ENCODE measurements around the gene CAPN15.
"Not testable (repeated sequence)": the region's sequence is repeated elsewhere in the genome, so short reads cannot be mapped to it uniquely, and the experiment has no call there.

The CAPN15 gene
- 90.6 to 169 (median 131) reads per million in 4 experiments for total RNA-seq

GRCh38 chr16:527015-527903 lies at the start of gene CAPN15:
Gene CAPN15, plus strand, starts transcription at chr16:527712. Its CDS starts 19,127 bp downstream, at chr16:546839.
- peak; percentile 79 for DNase-seq

GRCh38 chr16:478287-478686 lies 49.2 kb upstream of the CAPN15 start:
- not testable (repeated sequence) for DNase-seq

- no peak for DNase-seq
Observed at GRCh38 chr16:482468-483185, 44.9 kb upstream of the CAPN15 start.

GRCh38 chr16:483341-484075 lies 44.0 kb upstream of the CAPN15 start:
- no peak for DNase-seq

- DNase-seq, result no peak
Observed at GRCh38 chr16:489606-490005, 37.9 kb upstream of the CAPN15 start.

- DNase-seq, result no peak
Observed at GRCh38 chr16:490768-491167, 36.7 kb upstream of the CAPN15 start.

GRCh38 chr16:491220-491919 lies 36.1 kb upstream of the CAPN15 start:
- DNase-seq, result no peak

GRCh38 chr16:492211-492875 lies 35.2 kb upstream of the CAPN15 start:
- no peak for DNase-seq

GRCh38 chr16:494676-495075 lies 32.8 kb upstream of the CAPN15 start:
- not testable (repeated sequence) for DNase-seq

GRCh38 chr16:495127-495748 lies 32.3 kb upstream of the CAPN15 start:
- DNase-seq, result no peak

- no peak for DNase-seq
Observed at GRCh38 chr16:496097-496886, 31.2 kb upstream of the CAPN15 start.

GRCh38 chr16:497258-497657 lies 30.3 kb upstream of the CAPN15 start:
- DNase-seq, result no peak

GRCh38 chr16:499924-500323 lies 27.6 kb upstream of the CAPN15 start:
- no peak for DNase-seq

- DNase-seq, result no peak
Observed at GRCh38 chr16:500709-501108, 26.8 kb upstream of the CAPN15 start.

GRCh38 chr16:502179-502943 lies 25.2 kb upstream of the CAPN15 start:
- no peak for DNase-seq

GRCh38 chr16:503150-504071 lies 24.1 kb upstream of the CAPN15 start:
- DNase-seq, result no peak

GRCh38 chr16:505479-506245 lies 21.9 kb upstream of the CAPN15 start:
- no peak for DNase-seq

GRCh38 chr16:506246-506546 lies 21.3 kb upstream of the CAPN15 start:
- DNase-seq, result no peak

Data from effector CD8-positive, alpha-beta T cell (primary cell).